PC-9 (cell line): ENCODE measurements around the gene ADAM19. TPM values are rescaled to one million over a fixed set of nuclear protein-coding genes. Genes with fewer than 3 reads are reported as not detected.

Source experiments
- BruUV-seq: library from RNA; stranded (reverse); fragments of 400-500 nt; replicated peaks from 2 replicates; lab custom pipeline; 2021; lab: Mats Ljungman, UMichigan
- CTCF ChIA-PET: fragments of 300-600 bp; sonication (Branson Sonifier 250); formaldehyde crosslinking; loops from one replicate; lab custom pipeline; 2022; ENCODE audit warnings: antibody characterized with exemption; lab: Charles Lee
- POLR2A ChIA-PET: fragments of 300-600 bp; sonication (Branson Sonifier 250); formaldehyde crosslinking; loops from one replicate; lab custom pipeline; 2022; ENCODE audit warnings: antibody characterized with exemption; ENCODE audit not compliant: unreplicated experiment; lab: Charles Lee
- DNase-seq, 2 experiments: peaks; one replicate each; pipeline versions ENCODE4 v3.0.0 to v3.0.0-alpha.2; 2015 to 2022; ENCODE audit warnings: mixed read lengths in 1 of 2
- H2AFZ ChIP-seq: fragments of 200-600 bp; sonication (generic); 2 replicates; pipeline ENCODE4 v1.8.1; 2017; ENCODE audit warnings: antibody characterized with exemption
- H3F3A ChIP-seq: fragments of 200-600 bp; sonication (generic); 2 replicates; pipeline ENCODE4 v1.8.1; 2017; ENCODE audit warnings: antibody characterized with exemption, mild to moderate bottlenecking, low read depth; ENCODE audit not compliant: insufficient read depth
- H3K27ac ChIP-seq: fragments of 200-600 bp; sonication (generic); 2 replicates; pipeline ENCODE4 v1.6.1; 2016; ENCODE audit warnings: mixed run types
- H3K27me3 ChIP-seq: fragments of 200-600 bp; sonication (generic); 2 replicates; pipeline ENCODE4 v1.6.1; 2016; ENCODE audit warnings: low read depth, mixed run types; ENCODE audit not compliant: insufficient read depth
- H3K36me3 ChIP-seq: fragments of 200-600 bp; sonication (generic); 2 replicates; pipeline ENCODE4 v1.6.1; 2016; ENCODE audit warnings: low read depth, mixed run types
- H3K4me1 ChIP-seq: fragments of 200-600 bp; sonication (generic); replicated peaks from 2 replicates; pipeline ENCODE4 v1.6.1; 2016; ENCODE audit warnings: mixed run types; ENCODE audit not compliant: insufficient read depth
- H3K4me2 ChIP-seq: fragments of 200-600 bp; sonication (generic); 2 replicates; pipeline ENCODE4 v1.6.1; 2017; ENCODE audit warnings: mixed run types
- H3K4me3 ChIP-seq: fragments of 200-600 bp; sonication (generic); 2 replicates; pipeline ENCODE4 v1.6.1; 2016; ENCODE audit warnings: mixed run types
- H3K79me2 ChIP-seq: fragments of 200-600 bp; sonication (generic); 2 replicates; pipeline ENCODE4 v1.6.1; 2017; ENCODE audit warnings: low read depth, mixed run types
- H3K9me2 ChIP-seq: fragments of 200-600 bp; sonication (generic); 2 replicates; pipeline ENCODE4 v1.8.1; 2017; ENCODE audit warnings: mild to moderate bottlenecking; ENCODE audit not compliant: insufficient read depth
- H3K9me3 ChIP-seq: fragments of 200-600 bp; sonication (generic); 2 replicates; pipeline ENCODE4 v1.8.1; 2016; ENCODE audit warnings: low read depth; ENCODE audit not compliant: insufficient read depth
- H4K20me1 ChIP-seq: fragments of 200-600 bp; sonication (generic); 2 replicates; pipeline ENCODE4 v1.8.1; 2017; ENCODE audit not compliant: insufficient read depth
- EZH2 ChIP-seq: fragments of 200-600 bp; sonication (generic); IDR thresholded peaks from 2 replicates; pipeline ENCODE4 v1.8.0; 2017; ENCODE audit warnings: antibody characterized with exemption, low read depth
- intact Hi-C: fragments of 100-400 bp; cut with micrococcal nuclease; formaldehyde crosslinking; loops from one replicate; pipeline ENCODE4 v1.10.0; 2022; ENCODE audit not compliant: unreplicated experiment
- total RNA-seq: library from RNA; stranded (reverse); gene quantifications from 2 replicates; pipeline ENCODE4 v1.2.3, GENCODE V29; 2021
- TF ChIP-seq, protein P1 (sequence below): fragments of 200-600 bp; sonication (generic); conservative IDR thresholded peaks from 2 replicates; pipeline ENCODE4 v1.6.1; 2017; ENCODE audit warnings: mixed run types, antibody characterized with exemption, mild to moderate bottlenecking, moderate library complexity

ADAM19 gene
- total RNA-seq, 1 experiment from 2014 or later: 7.6 TPM

DNA sequence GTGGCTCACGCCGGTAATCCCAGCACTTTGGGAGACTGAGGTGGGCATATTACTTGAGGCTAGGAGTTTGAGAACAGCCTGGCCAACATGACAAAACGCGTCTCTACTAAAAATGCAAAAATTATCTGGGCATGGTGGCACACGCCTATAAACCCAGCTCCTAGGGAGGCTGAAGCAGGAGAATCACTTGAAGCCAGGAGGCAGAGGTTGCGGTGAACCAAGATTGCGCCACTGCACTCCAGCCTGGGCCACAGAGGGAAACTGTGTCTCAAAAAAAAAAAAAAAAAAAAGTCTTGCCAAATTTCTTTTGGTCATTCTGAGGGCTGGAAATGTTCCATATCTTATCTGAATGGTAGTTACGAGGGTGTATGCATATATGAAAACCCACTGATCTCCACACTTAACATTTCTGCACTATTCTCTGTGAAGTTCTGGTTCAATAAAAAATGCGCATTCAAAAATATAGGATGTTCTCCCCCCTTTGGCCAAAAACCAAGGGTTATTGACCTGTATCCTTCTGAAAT is 129.1 kb downstream of the ADAM19 start:
- no peaks in the 10 kb centered on the region for H3K36me3 ChIP-seq
- POLR2A ChIA-PET: interaction anchor here (0.6 kb wide), 1 partner anchor 422 kb away, joined by 3 read pairs; no protein-coding TSS in a partner anchor
- H3K79me2 ChIP-seq: no peaks in the 10 kb centered on the region
- DNase-seq: no peak
- intact Hi-C loops: no loop called here
- no peaks in the 10 kb centered on the region for H3K9me3 ChIP-seq
- no peak for TF ChIP-seq EZH2
- TF ChIP-seq, protein P1, sequence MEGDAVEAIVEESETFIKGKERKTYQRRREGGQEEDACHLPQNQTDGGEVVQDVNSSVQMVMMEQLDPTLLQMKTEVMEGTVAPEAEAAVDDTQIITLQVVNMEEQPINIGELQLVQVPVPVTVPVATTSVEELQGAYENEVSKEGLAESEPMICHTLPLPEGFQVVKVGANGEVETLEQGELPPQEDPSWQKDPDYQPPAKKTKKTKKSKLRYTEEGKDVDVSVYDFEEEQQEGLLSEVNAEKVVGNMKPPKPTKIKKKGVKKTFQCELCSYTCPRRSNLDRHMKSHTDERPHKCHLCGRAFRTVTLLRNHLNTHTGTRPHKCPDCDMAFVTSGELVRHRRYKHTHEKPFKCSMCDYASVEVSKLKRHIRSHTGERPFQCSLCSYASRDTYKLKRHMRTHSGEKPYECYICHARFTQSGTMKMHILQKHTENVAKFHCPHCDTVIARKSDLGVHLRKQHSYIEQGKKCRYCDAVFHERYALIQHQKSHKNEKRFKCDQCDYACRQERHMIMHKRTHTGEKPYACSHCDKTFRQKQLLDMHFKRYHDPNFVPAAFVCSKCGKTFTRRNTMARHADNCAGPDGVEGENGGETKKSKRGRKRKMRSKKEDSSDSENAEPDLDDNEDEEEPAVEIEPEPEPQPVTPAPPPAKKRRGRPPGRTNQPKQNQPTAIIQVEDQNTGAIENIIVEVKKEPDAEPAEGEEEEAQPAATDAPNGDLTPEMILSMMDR: no peak
- CTCF ChIA-PET: interaction anchor here (0.9 kb wide), 1 partner anchor 118 kb away, joined by 3 read pairs; no protein-coding TSS in a partner anchor
- no peak overlapping the region for H2AFZ ChIP-seq
- H3K27ac ChIP-seq: no peak overlapping the region
- BruUV-seq: no TSS peak
- H3K9me2 ChIP-seq: no peaks in the 10 kb centered on the region
- H3F3A ChIP-seq: no peaks in the 10 kb centered on the region
- H3K4me3 ChIP-seq: no peak overlapping the region
- H3K27me3 ChIP-seq: no peaks in the 10 kb centered on the region
- H3K4me1 ChIP-seq: 0 out of 2 replicates have a peak, but pooled peaks cover 10% of the 10 kb centered on the region
- H3K4me2 ChIP-seq: peak overlapping the region; percentile 41; the same call in 1 of the 2 replicates
- no peaks in the 10 kb centered on the region for H4K20me1 ChIP-seq

DNA sequence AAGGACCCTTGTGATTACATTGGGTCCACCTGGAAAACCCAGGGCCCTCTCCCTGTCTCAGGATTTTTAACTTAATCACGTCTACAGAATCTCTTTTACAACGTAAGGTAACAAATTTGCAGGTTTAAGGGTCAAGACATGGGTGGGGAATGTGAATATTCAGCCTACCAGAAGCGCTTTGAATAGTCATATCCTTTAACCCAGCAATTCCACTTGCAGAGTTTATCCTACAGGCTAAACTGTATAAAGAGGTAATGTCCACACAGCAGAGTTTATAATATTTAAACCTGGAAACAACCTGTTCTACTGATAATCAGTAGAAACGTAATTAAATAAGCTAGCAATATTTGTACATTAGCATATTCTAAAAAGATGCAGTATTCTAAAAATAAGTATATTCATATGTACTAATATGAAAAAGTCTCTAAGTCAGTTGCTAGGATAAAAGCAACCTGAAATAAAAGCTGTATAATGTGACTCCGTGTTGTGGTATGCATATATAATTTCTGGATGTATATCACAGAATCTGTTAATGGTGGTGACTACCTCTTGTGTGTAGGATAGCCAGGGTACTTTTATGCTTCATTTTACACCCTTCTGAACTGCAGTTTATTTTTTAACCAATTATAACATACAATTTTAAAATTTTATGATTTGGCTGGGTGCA is 129.7 kb downstream of the ADAM19 start:
- Histone ChIP-seq H3K27me3 (no peaks in the 10 kb centered on the region), H3K4me3 (no peak overlapping the region), H3K36me3 (no peaks in the 10 kb centered on the region), H3K4me1 (0 out of 2 replicates have a peak, but pooled peaks cover 10% of the 10 kb centered on the region), H2AFZ (no peak overlapping the region), H3K9me3 (no peaks in the 10 kb centered on the region), H3K27ac (no peak overlapping the region), H4K20me1 (no peaks in the 10 kb centered on the region), H3K79me2 (no peaks in the 10 kb centered on the region), H3K9me2 (no peaks in the 10 kb centered on the region), H3F3A (no peaks in the 10 kb centered on the region), H3K4me2 (no peak overlapping the region)
- intact Hi-C loops: no loop called here
- ChIA-PET CTCF (no interaction called here), POLR2A (no interaction called here)
- no peak for TF ChIP-seq EZH2
- TF ChIP-seq, protein P1: no peak
- BruUV-seq: no TSS peak
- DNase-seq: no peak

DNA sequence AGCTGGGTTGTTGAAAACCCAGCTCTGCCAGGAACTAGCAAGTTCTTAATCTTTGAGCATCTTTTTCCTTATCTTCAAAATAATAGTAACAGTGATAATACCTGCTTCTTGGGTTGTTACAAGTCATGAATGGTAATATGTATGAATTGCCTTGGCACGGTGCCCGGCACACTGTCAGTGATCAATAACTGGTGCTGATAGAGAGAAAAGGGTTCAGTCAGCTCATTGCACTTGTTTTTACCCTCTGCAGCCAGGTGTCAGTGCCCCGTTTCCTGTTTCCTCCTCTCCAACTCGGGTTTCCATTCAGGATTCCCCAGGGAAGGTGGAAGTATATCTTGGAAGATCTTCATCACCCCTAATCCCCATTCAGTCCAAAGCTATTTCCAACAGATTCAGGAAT is 131.4 kb downstream of the ADAM19 start:
- Histone ChIP-seq H4K20me1 (no peaks in the 10 kb centered on the region), H3K9me3 (no peaks in the 10 kb centered on the region), H2AFZ (no peak overlapping the region), H3K4me1 (0 out of 2 replicates have a peak, but pooled peaks cover 10% of the 10 kb centered on the region), H3F3A (no peaks in the 10 kb centered on the region), H3K27me3 (no peaks in the 10 kb centered on the region), H3K4me3 (no peak overlapping the region), H3K79me2 (no peaks in the 10 kb centered on the region), H3K4me2 (no peak overlapping the region), H3K36me3 (no peaks in the 10 kb centered on the region), H3K9me2 (no peaks in the 10 kb centered on the region), H3K27ac (no peak overlapping the region)
- intact Hi-C loops: no loop called here
- TF ChIP-seq EZH2: no peak
- TF ChIP-seq, protein P1: no peak
- ChIA-PET CTCF (no interaction called here), POLR2A (no interaction called here)
- BruUV-seq: no TSS peak
- DNase-seq: no peak
